Measurements from ENCODE around the gene ARID1B.

DNA sequence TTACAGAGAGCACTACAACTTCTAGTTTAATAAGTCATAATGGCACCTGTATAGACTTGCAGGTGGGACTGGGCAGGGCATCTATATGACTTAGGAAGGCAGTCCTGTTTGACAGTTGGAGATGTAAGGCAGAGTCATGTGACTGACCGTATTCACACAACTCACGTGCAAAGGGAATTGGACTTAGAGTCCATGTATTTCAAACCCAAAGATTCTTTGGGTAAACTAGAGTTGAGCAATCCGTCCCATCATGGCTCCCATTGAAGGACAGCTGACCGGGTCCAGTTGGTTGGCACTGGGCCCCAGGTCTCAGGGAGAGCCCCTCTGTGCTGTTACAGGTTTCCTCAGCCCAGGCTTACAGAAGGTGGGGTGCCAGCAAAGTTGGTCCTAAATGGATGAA, 121.9 kb downstream of the ARID1B start:
- TF ChIP-seq POLR2A (IDR thresholded peaks at IDR 0.05), result no peak
- TF ChIP-seq, protein P1, sequence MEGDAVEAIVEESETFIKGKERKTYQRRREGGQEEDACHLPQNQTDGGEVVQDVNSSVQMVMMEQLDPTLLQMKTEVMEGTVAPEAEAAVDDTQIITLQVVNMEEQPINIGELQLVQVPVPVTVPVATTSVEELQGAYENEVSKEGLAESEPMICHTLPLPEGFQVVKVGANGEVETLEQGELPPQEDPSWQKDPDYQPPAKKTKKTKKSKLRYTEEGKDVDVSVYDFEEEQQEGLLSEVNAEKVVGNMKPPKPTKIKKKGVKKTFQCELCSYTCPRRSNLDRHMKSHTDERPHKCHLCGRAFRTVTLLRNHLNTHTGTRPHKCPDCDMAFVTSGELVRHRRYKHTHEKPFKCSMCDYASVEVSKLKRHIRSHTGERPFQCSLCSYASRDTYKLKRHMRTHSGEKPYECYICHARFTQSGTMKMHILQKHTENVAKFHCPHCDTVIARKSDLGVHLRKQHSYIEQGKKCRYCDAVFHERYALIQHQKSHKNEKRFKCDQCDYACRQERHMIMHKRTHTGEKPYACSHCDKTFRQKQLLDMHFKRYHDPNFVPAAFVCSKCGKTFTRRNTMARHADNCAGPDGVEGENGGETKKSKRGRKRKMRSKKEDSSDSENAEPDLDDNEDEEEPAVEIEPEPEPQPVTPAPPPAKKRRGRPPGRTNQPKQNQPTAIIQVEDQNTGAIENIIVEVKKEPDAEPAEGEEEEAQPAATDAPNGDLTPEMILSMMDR (IDR thresholded peaks at IDR 0.05), result no peak
